ENCODE data around the gene PHF11.

DNA sequence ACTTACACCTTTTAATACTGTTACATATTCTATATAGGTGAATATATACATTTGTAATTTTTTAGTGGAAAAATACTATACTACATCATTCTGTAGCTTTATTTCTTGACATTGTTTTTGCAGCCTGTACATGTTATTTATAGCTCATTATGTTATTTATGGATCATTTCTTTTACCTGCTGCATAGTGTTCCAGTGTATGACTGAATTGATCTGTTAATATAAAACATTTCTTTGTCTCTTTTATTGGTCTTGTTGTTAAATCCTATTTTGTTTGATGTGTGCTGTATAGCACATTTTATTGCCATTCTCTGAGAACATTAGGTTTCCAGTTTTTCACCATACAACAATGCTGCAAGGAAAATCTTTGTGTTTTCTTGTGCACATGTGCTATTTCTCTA lies 49.3 kb upstream of the PHF11 start:
- TF ChIP-seq TAF1 (IDR thresholded peaks at IDR 0.05; ENCODE audit: low read depth, low read length) (no peak), POLR2A (IDR thresholded peaks at IDR 0.05; ENCODE audit: low read depth, low read length) (no peak)
